Mesenchymal stem cell (in vitro differentiated cells and primary cell): ENCODE measurements around the gene SMURF1.

ENCODE experiments used
- DNase-seq: peaks from one replicate; pipeline ENCODE4 v3.0.0-alpha.2; 2013
- H2AFZ ChIP-seq: one replicate; pipeline ENCODE4 v1.6.1; 2013; ENCODE audit warnings: low read depth, mild to moderate bottlenecking, control low read depth, inconsistent platforms, low read length, moderate library complexity
- H2AK5ac ChIP-seq: 2 replicates; pipeline ENCODE4 v1.6.1; 2013; ENCODE audit warnings: low read length, moderate library complexity, mild to moderate bottlenecking, inconsistent platforms; ENCODE audit not compliant: severe bottlenecking
- H2BK120ac ChIP-seq: one replicate; pipeline ENCODE4 v1.6.1; 2013; ENCODE audit warnings: low read depth, mild to moderate bottlenecking, inconsistent platforms, low read length, moderate library complexity
- H2BK12ac ChIP-seq, 2 experiments: one replicate each; pipeline ENCODE4 v1.6.1; 2013; ENCODE audit warnings: inconsistent platforms in 2 of 2, low read length in 2 of 2, mild to moderate bottlenecking in 2 of 2, moderate library complexity in 2 of 2, control low read depth in 1 of 2
- H2BK15ac ChIP-seq: one replicate; pipeline ENCODE4 v1.6.1; 2013; ENCODE audit warnings: mild to moderate bottlenecking, low read depth, inconsistent platforms; ENCODE audit not compliant: poor library complexity, severe bottlenecking
- H2BK5ac ChIP-seq: 2 replicates; pipeline ENCODE4 v1.6.1; 2013; ENCODE audit warnings: low read depth, mild to moderate bottlenecking, low read length, control low read depth, inconsistent platforms; ENCODE audit not compliant: poor library complexity, severe bottlenecking
- H3K14ac ChIP-seq, 2 experiments: one replicate each; pipeline ENCODE4 v1.6.1; 2013; ENCODE audit warnings: inconsistent platforms in 2 of 2, low read length in 2 of 2, control low read depth in 1 of 2, mild to moderate bottlenecking in 1 of 2, moderate library complexity in 1 of 2
- H3K18ac ChIP-seq, 2 experiments: one replicate each; pipeline ENCODE4 v1.6.1; 2013; ENCODE audit warnings: inconsistent platforms in 2 of 2, low read length in 2 of 2, control low read depth in 1 of 2, low read depth in 1 of 2, mild to moderate bottlenecking in 1 of 2
- H3K23ac ChIP-seq, 2 experiments: one replicate each; pipeline ENCODE4 v1.6.1; 2013; ENCODE audit warnings: inconsistent platforms in 2 of 2, low read length in 2 of 2, mild to moderate bottlenecking in 2 of 2, moderate library complexity in 2 of 2, control low read depth in 1 of 2
- H3K27ac ChIP-seq: 2 replicates; pipeline ENCODE4 v1.5.1; 2013; ENCODE audit warnings: mild to moderate bottlenecking, moderate library complexity, low read length, control low read depth, inconsistent platforms; ENCODE audit not compliant: poor library complexity, severe bottlenecking
- H3K27me3 ChIP-seq, 2 experiments: 2 replicates each; pipeline versions ENCODE4 v1.6.1 to v1.7.0; 2013; ENCODE audit warnings: low read length in 2 of 2, mild to moderate bottlenecking in 2 of 2, moderate library complexity in 2 of 2, control low read depth in 1 of 2, inconsistent platforms in 1 of 2; ENCODE audit not compliant: control insufficient read depth in 1 of 2, insufficient read depth in 1 of 2
- H3K36me3 ChIP-seq, 2 experiments: 2 replicates each; pipeline versions ENCODE4 v1.6.1 to v1.7.0; 2013; ENCODE audit warnings: low read length in 2 of 2, control low read depth in 1 of 2, inconsistent platforms in 1 of 2, low read depth in 1 of 2, mild to moderate bottlenecking in 1 of 2; ENCODE audit not compliant: insufficient read depth in 2 of 2, control insufficient read depth in 1 of 2
- H3K4ac ChIP-seq, 2 experiments: one replicate each; pipeline ENCODE4 v1.6.1; 2013; ENCODE audit warnings: inconsistent platforms in 2 of 2, low read length in 2 of 2, mild to moderate bottlenecking in 2 of 2, moderate library complexity in 2 of 2, control low read depth in 1 of 2, low read depth in 1 of 2
- H3K4me1 ChIP-seq: 2 replicates; pipeline ENCODE4 v1.6.1; 2013; ENCODE audit warnings: low read depth, low read length, control low read depth; ENCODE audit not compliant: control insufficient read depth, insufficient read depth
- H3K4me2 ChIP-seq: 2 replicates; pipeline ENCODE4 v1.6.1; 2013; ENCODE audit warnings: low read length, mild to moderate bottlenecking, inconsistent platforms; ENCODE audit not compliant: poor library complexity, severe bottlenecking
- H3K4me3 ChIP-seq, 2 experiments: 2 replicates each; pipeline versions ENCODE4 v1.5.1 to v1.7.0; 2013; ENCODE audit warnings: low read length in 2 of 2, mild to moderate bottlenecking in 2 of 2, control low read depth in 1 of 2, low read depth in 1 of 2; ENCODE audit not compliant: insufficient read depth in 1 of 2
- H3K79me1 ChIP-seq: replicated peaks from 2 replicates; pipeline ENCODE4 v1.6.1; 2013; ENCODE audit warnings: mild to moderate bottlenecking, control low read depth, low read length, inconsistent platforms; ENCODE audit not compliant: poor library complexity, severe bottlenecking
- H3K9ac ChIP-seq: 2 replicates; pipeline ENCODE4 v1.7.0; 2013; ENCODE audit warnings: mild to moderate bottlenecking, low read length, moderate library complexity
- H3K9me3 ChIP-seq: 2 replicates; pipeline ENCODE4 v1.7.0; 2013; ENCODE audit warnings: mild to moderate bottlenecking, low read length; ENCODE audit not compliant: control insufficient read depth
- H4K8ac ChIP-seq: one replicate; pipeline ENCODE4 v1.6.1; 2013; ENCODE audit warnings: inconsistent platforms, mild to moderate bottlenecking, low read length, moderate library complexity
- H4K91ac ChIP-seq: one replicate; pipeline ENCODE4 v1.6.1; 2013; ENCODE audit warnings: mild to moderate bottlenecking, low read length, inconsistent platforms
- WGBS: methylation state at CpG from one replicate; pipeline ENCODE4 v1.1.7; 2013; ENCODE audit warnings: mixed read lengths; 5-methylcytosine and 5-hydroxymethylcytosine counted together

Gene SMURF1

GRCh38 chr7:99111591-99111990, 32.3 kb downstream of the SMURF1 start:
- Histone ChIP-seq H3K4me2 (no peak overlapping the region), H2AK5ac (peak overlapping the region; percentile 20), H3K79me1 (no peaks in the 10 kb centered on the region), H3K27me3 (no peaks in the 10 kb centered on the region), H3K9ac (no peak overlapping the region), H2BK120ac (no peak overlapping the region), H3K27ac (peak overlapping the region; percentile 3), H3K18ac (no peak overlapping the region), H3K9me3 (no peaks in the 10 kb centered on the region), H2BK15ac (no peak overlapping the region), H3K36me3 (peaks cover 0 to 8% of the 10 kb centered on the region in 2 experiments), H3K23ac (no peak overlapping the region), H4K91ac (no peak overlapping the region), H2BK5ac (no peak overlapping the region), H4K8ac (no peak overlapping the region), H2BK12ac (peak overlapping the region in 1 of 2 experiments; percentile 49), H3K14ac (no peak overlapping the region), H3K4ac (no peak overlapping the region), H3K4me3 (no peak overlapping the region), H2AFZ (no peak overlapping the region), H3K4me1 (peaks cover 10% of the 10 kb centered on the region)
- no peak for DNase-seq

DNA sequence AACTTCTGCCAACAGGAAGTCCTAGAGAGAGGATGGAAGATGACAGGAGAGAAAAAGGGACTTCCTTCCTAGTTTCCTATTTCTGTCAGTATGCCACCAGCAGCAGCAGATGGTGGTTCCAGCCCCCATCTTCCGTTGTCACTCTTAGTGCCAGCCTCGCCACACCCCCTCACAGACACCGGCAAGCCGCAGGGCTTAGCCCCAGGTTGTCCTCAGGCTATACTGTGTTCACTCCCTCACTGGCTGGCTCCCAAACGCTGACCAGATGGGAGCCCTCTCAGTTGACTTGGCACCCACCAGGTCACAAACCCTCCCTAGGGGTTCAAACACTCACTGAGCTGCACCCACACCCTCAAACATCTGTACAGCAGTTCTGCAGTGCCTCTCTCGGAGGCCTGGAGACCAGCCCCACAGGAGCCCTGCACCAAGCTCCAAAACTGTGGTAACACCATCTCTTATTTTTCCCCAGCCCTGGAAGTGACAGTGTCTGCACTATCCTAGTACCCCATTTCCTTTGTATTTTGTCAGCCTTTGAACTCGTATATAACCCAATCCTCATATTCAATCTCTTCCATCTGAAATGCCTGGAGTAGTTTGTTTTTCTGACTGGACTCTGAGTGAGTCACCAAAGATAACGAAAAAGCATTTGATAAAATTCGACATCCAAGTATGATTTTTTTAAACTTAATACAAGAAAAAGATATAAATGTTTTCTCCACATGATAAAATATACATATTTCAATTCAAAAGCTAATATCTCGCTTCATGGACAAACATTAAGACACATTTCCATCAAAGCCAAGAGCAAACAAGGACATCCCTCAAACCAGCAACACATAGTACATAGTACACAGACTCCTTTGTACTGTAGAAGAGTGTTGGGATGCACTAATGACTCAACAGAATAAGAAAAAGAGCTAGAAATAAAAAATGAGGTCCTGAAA, 34.5 kb downstream of the SMURF1 start:
- Histone ChIP-seq H2AK5ac (peak overlapping the region; percentile 90), H2BK15ac (no peak overlapping the region), H3K27me3 (no peaks in the 10 kb centered on the region), H2BK12ac (peak overlapping the region in 1 of 2 experiments; percentile 80), H3K14ac (no peak overlapping the region), H3K4me3 (peak overlapping the region in 1 of 2 experiments; percentile 58), H3K36me3 (peaks cover 0 to 8% of the 10 kb centered on the region in 2 experiments), H3K9me3 (no peaks in the 10 kb centered on the region), H3K18ac (no peak overlapping the region), H4K91ac (no peak overlapping the region), H4K8ac (peak overlapping the region; percentile 27), H2BK5ac (peak overlapping the region; percentile 46), H3K79me1 (no peaks in the 10 kb centered on the region), H3K4me2 (no peak overlapping the region), H3K9ac (peak overlapping the region; percentile 70), H3K4me1 (peaks cover 13% of the 10 kb centered on the region), H2BK120ac (peak overlapping the region; percentile 42), H3K23ac (no peak overlapping the region), H3K27ac (peak overlapping the region; percentile 60), H3K4ac (peak overlapping the region in 1 of 2 experiments; percentile 55), H2AFZ (no peak overlapping the region)
- 82% methylated on average over 7 of the region's 10 CpGs for WGBS
- peak; percentile 45 for DNase-seq

GRCh38 chr7:99108613-99109012, 35.3 kb downstream of the SMURF1 start:
- Histone ChIP-seq H2BK12ac (no peak overlapping the region), H3K4me3 (peak overlapping the region in 1 of 2 experiments; percentile 58), H3K9me3 (no peaks in the 10 kb centered on the region), H3K27me3 (no peaks in the 10 kb centered on the region), H3K4me2 (no peak overlapping the region), H3K23ac (no peak overlapping the region), H2BK15ac (no peak overlapping the region), H4K91ac (no peak overlapping the region), H4K8ac (no peak overlapping the region), H3K4me1 (peaks cover 13% of the 10 kb centered on the region), H3K14ac (no peak overlapping the region), H2AK5ac (no peak overlapping the region), H3K36me3 (peaks cover 0 to 8% of the 10 kb centered on the region in 2 experiments), H3K79me1 (no peaks in the 10 kb centered on the region), H2BK120ac (no peak overlapping the region), H3K18ac (no peak overlapping the region), H3K4ac (no peak overlapping the region), H2BK5ac (no peak overlapping the region), H3K27ac (no peak overlapping the region), H3K9ac (peak overlapping the region; percentile 70), H2AFZ (no peak overlapping the region)
- 91% methylated on average over 4 of the region's 4 CpGs for WGBS
- DNase-seq, result no peak

GRCh38 chr7:99106821-99107241, 37.1 kb downstream of the SMURF1 start:
- Histone ChIP-seq H3K23ac (no peak overlapping the region), H3K4ac (no peak overlapping the region), H2BK5ac (no peak overlapping the region), H3K27ac (peak overlapping the region; percentile 83), H3K4me2 (peak overlapping the region; percentile 46), H4K8ac (no peak overlapping the region), H3K14ac (no peak overlapping the region), H3K79me1 (no peaks in the 10 kb centered on the region), H3K18ac (no peak overlapping the region), H2BK15ac (no peak overlapping the region), H3K4me3 (no peak overlapping the region), H3K4me1 (peaks cover 16% of the 10 kb centered on the region), H4K91ac (no peak overlapping the region), H3K9ac (no peak overlapping the region), H2AFZ (no peak overlapping the region), H2BK12ac (no peak overlapping the region), H3K27me3 (no peaks in the 10 kb centered on the region), H3K36me3 (no peaks in the 10 kb centered on the region), H2BK120ac (no peak overlapping the region), H3K9me3 (no peaks in the 10 kb centered on the region), H2AK5ac (no peak overlapping the region)
- DNase-seq, result no peak
- WGBS, result 72% methylated on average over 3 of the region's 4 CpGs
